A673 (cell line): ENCODE measurements around the gene ANKRD44. TPM values are rescaled to one million over a fixed set of nuclear protein-coding genes. Genes with fewer than 3 reads are reported as not detected.

Source experiments
- BruUV-seq: library from RNA; stranded (reverse); fragments of 400-500 nt; replicated peaks from 2 replicates; lab custom pipeline; 2021; lab: Mats Ljungman, UMichigan
- CTCF ChIA-PET: fragments of 300-600 bp; sonication (Branson Sonifier 250); formaldehyde crosslinking; loops from one replicate; lab custom pipeline; 2022; ENCODE audit warnings: antibody characterized with exemption; lab: Charles Lee
- POLR2A ChIA-PET: fragments of 300-600 bp; sonication (Branson Sonifier 250); formaldehyde crosslinking; loops from one replicate; lab custom pipeline; 2022; ENCODE audit warnings: antibody characterized with exemption; ENCODE audit not compliant: low non-redundant PET; lab: Charles Lee
- DNase-seq: peaks from one replicate; pipeline ENCODE4 v3.0.0-alpha.2; 2015; ENCODE audit warnings: low spot score
- H3K27ac ChIP-seq: fragments of 200-600 bp; sonication (generic); 2 replicates; pipeline ENCODE4 v1.5.1; 2016; ENCODE audit warnings: mixed run types, low read depth, mild to moderate bottlenecking, mixed read lengths, antibody characterized with exemption, low read length; ENCODE audit not compliant: poor library complexity, severe bottlenecking
- H3K27me3 ChIP-seq: fragments of 200-600 bp; sonication (generic); replicated peaks from 2 replicates; pipeline ENCODE4 v1.6.1; 2017; ENCODE audit warnings: mixed run types, low read depth, mild to moderate bottlenecking, mixed read lengths, antibody characterized with exemption, low read length; ENCODE audit not compliant: insufficient read depth, poor library complexity
- H3K36me3 ChIP-seq: fragments of 200-600 bp; sonication (generic); 2 replicates; pipeline ENCODE4 v1.6.1; 2016; ENCODE audit warnings: mixed run types, mild to moderate bottlenecking, mixed read lengths, antibody characterized with exemption, low read length; ENCODE audit not compliant: insufficient read depth, poor library complexity, severe bottlenecking
- H3K4me1 ChIP-seq: fragments of 200-600 bp; sonication (generic); 2 replicates; pipeline ENCODE4 v1.6.1; 2017; ENCODE audit warnings: mixed run types, mild to moderate bottlenecking, mixed read lengths, antibody characterized with exemption, low read length; ENCODE audit not compliant: insufficient read depth, poor library complexity, severe bottlenecking
- H3K4me3 ChIP-seq: fragments of 200-600 bp; sonication (generic); 2 replicates; pipeline ENCODE4 v1.5.1; 2016; ENCODE audit warnings: low read depth, mixed run types, mild to moderate bottlenecking, mixed read lengths, low read length; ENCODE audit not compliant: poor library complexity, severe bottlenecking
- H3K9me3 ChIP-seq: fragments of 200-600 bp; sonication (generic); 2 replicates; pipeline ENCODE4 v1.6.1; 2016; ENCODE audit warnings: mixed run types, low read depth, mild to moderate bottlenecking, mixed read lengths, antibody characterized with exemption, low read length; ENCODE audit not compliant: poor library complexity, severe bottlenecking
- EZH2 ChIP-seq: fragments of 200-600 bp; sonication (generic); IDR thresholded peaks from 2 replicates; pipeline ENCODE4 v1.6.1; 2017; ENCODE audit warnings: borderline replicate concordance, low read depth, mild to moderate bottlenecking, mixed read lengths, antibody characterized with exemption, low read length; ENCODE audit not compliant: poor library complexity, severe bottlenecking
- intact Hi-C: fragments of 100-400 bp; cut with micrococcal nuclease; formaldehyde crosslinking; loops from one replicate; pipeline ENCODE4 v1.10.0; 2022; ENCODE audit not compliant: unreplicated experiment
- total RNA-seq: library from RNA; stranded (reverse); gene quantifications from 2 replicates; pipeline ENCODE4 v1.2.3, GENCODE V29; 2021
- TF ChIP-seq, protein P1 (sequence below): fragments of 300-800, 200-600 bp; sonication (generic); conservative IDR thresholded peaks from 2 replicates; pipeline ENCODE4 v1.5.1; 2017; ENCODE audit warnings: low read depth, mild to moderate bottlenecking, antibody characterized with exemption, low read length, moderate library complexity, mixed read lengths

Gene ANKRD44
- total RNA-seq, 1 experiment from 2014 or later = 17.0 TPM

DNA sequence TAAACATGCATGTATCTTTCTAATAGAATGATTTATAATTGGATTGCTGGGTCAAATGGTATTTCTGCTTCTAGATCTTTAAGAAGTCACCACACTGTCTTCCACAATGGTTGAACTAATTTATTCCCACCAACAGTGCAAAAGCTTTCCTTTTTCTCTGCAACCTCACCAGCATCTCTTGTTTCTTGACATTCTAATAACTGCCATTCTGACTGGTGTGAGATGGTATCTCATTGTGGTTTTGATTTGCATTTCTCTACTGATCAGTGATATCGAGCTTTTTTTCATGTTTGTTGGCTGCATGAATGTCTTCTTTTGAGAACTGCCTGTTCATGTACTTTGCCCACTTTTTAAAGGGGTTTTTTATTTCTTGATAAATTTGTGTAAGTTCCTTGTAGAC is 182.5 kb downstream of the ANKRD44 start:
- intact Hi-C loops = no loop called here
- no peaks in the 10 kb centered on the region for H3K9me3 ChIP-seq
- no TSS peak for BruUV-seq
- ChIA-PET POLR2A (no interaction called here), CTCF (no interaction called here)
- TF ChIP-seq, protein P1, sequence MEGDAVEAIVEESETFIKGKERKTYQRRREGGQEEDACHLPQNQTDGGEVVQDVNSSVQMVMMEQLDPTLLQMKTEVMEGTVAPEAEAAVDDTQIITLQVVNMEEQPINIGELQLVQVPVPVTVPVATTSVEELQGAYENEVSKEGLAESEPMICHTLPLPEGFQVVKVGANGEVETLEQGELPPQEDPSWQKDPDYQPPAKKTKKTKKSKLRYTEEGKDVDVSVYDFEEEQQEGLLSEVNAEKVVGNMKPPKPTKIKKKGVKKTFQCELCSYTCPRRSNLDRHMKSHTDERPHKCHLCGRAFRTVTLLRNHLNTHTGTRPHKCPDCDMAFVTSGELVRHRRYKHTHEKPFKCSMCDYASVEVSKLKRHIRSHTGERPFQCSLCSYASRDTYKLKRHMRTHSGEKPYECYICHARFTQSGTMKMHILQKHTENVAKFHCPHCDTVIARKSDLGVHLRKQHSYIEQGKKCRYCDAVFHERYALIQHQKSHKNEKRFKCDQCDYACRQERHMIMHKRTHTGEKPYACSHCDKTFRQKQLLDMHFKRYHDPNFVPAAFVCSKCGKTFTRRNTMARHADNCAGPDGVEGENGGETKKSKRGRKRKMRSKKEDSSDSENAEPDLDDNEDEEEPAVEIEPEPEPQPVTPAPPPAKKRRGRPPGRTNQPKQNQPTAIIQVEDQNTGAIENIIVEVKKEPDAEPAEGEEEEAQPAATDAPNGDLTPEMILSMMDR = no peak
- TF ChIP-seq EZH2 = no peak
- no peaks in the 10 kb centered on the region for H3K4me1 ChIP-seq
- H3K27ac ChIP-seq = no peak overlapping the region
- H3K4me3 ChIP-seq = no peak overlapping the region
- no peaks in the 10 kb centered on the region for H3K27me3 ChIP-seq
- H3K36me3 ChIP-seq = no peaks in the 10 kb centered on the region
- no peak for DNase-seq

DNA sequence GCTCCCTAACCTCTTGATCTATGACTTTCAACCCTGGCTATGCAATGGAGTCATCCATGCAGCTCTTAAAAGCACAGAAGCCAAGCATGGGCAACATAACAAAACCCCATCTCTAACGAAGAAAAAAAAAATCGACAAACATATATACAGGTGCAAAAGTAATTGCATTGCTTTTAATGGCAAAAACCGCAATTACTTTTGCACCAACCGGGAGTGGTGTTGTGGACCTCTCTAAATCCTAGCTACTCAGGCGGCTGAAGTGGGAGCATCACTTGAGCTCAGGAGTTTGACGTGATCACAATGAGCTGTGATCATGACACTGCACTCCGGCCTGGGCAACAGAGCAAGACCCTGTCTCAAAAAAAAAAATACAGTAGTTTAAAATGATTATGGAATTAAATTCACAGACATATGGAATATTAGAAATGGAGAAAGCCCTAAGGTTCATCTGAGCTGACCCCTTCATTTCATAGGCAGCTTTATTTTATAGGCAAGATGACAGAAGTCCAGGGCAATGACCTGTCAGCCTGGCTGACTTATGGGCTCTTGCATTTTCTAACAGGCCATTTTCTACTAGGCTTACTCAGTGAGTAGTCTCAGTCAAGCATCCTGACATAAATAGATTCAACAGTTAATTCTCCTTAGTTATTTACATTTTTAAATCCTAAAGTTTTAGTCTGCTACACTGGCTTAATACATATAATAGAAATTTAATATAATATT is 183.8 kb downstream of the ANKRD44 start:
- H3K9me3 ChIP-seq = no peaks in the 10 kb centered on the region
- H3K36me3 ChIP-seq = no peaks in the 10 kb centered on the region
- BruUV-seq = no TSS peak
- DNase-seq = no peak
- intact Hi-C loops = no loop called here
- no peak overlapping the region for H3K27ac ChIP-seq
- H3K4me1 ChIP-seq = no peaks in the 10 kb centered on the region
- H3K4me3 ChIP-seq = no peak overlapping the region
- ChIA-PET POLR2A (no interaction called here), CTCF (interaction anchor here (0.6 kb wide), 1 partner anchor 13 kb away, joined by 3 read pairs; no protein-coding TSS in a partner anchor)
- no peaks in the 10 kb centered on the region for H3K27me3 ChIP-seq
- no peak for TF ChIP-seq EZH2
- TF ChIP-seq, protein P1 = no peak

DNA sequence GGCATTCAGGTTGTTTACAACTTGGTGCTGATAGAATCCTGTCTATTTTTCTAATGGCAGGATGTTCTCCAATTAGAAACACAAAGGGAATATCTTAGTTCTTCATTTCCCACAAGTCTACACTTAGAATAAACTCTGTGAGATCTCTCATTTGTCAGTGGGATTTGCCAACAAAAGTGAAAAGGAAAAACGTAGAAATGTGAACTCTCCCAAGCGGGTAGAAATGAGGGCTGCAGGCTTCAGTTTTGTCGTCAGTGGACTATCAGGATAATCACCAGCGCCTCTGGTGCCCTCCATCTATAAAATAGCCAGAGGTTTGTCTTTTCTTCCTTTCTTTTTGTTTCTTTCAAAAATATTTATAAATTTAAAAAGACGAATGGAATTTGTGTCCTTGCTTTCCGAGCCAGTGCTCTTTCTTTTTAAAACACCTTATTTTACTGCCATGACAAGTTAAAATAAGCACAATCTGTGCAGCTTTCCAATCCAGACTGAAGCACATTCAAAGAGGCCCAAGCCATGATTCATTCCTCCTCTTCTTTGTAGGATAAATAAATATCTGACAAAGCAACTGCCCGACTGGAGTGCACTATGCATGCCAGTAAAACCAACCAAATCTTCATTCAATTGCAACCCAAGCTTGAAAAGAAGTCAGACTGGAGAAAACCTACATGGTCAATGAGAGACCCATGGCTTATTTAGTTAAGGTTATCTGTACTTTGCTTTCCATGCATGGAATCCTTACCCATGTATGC is 185.8 kb downstream of the ANKRD44 start:
- no peak for DNase-seq
- H3K27ac ChIP-seq = no peak overlapping the region
- intact Hi-C loops = no loop called here
- no peak overlapping the region for H3K4me3 ChIP-seq
- no TSS peak for BruUV-seq
- TF ChIP-seq, protein P1 = no peak
- no peak for TF ChIP-seq EZH2
- no peaks in the 10 kb centered on the region for H3K27me3 ChIP-seq
- CTCF ChIA-PET = no interaction called here
- POLR2A ChIA-PET = no interaction called here
- no peaks in the 10 kb centered on the region for H3K4me1 ChIP-seq
- H3K9me3 ChIP-seq = no peaks in the 10 kb centered on the region
- H3K36me3 ChIP-seq = no peaks in the 10 kb centered on the region
